Gastroesophageal sphincter (tissue), 4 donors: Measurements from ENCODE around the gene SDK1. TPM values are rescaled to one million over a fixed set of nuclear protein-coding genes. Genes with fewer than 3 reads are reported as not detected.

ENCODE experiments used
- ATAC-seq: fragments of 150-250 bp; one replicate; pipeline ENCODE4 v1.9.1; 2016; ENCODE audit warnings: mild to moderate bottlenecking, moderate library complexity
- H3K27ac ChIP-seq, 4 donors: fragments of 200-600 bp; sonication (generic) in 3 of 4; 1 replicate in 3 of 4; 2 replicates in 1 of 4; pipeline ENCODE4 v1.5.1; 2016 to 2019
- H3K27me3 ChIP-seq: fragments of 200-600 bp; sonication (generic); one replicate; pipeline ENCODE4 v1.5.1; 2019
- H3K36me3 ChIP-seq, 2 donors: fragments of 200-600 bp; sonication (generic); one replicate each; pipeline ENCODE4 v1.5.1; 2019; ENCODE audit warnings: control low read depth in 1 of 2
- H3K4me1 ChIP-seq, 3 donors: fragments of 200-600 bp; sonication (generic); 1 replicate in 2 of 3; 2 replicates in 1 of 3; pipeline ENCODE4 v1.5.1; 2016 to 2019; ENCODE audit warnings: control low read depth in 2 of 3
- H3K4me3 ChIP-seq, 2 donors: fragments of 200-600 bp; sonication (generic); one replicate each; pipeline ENCODE4 v1.5.1; 2019; ENCODE audit warnings: mild to moderate bottlenecking in 1 of 2, moderate library complexity in 1 of 2
- H3K9me3 ChIP-seq, 3 donors: fragments of 200-600 bp; sonication (generic); one replicate each; pipeline ENCODE4 v1.5.1; 2017 to 2019; ENCODE audit warnings: control low read depth in 2 of 3
- CTCF ChIP-seq, 4 experiments: fragments of 200-600 bp in 2 of 4; fragments of 450-650 bp in 2 of 4; sonication (generic) in 1 of 4; IDR thresholded peaks; one replicate each; pipeline ENCODE4 v1.5.1; 2017 to 2019; ENCODE audit warnings: antibody characterized with exemption in 4 of 4, mild to moderate bottlenecking in 2 of 4, moderate library complexity in 2 of 4
- EP300 ChIP-seq: sonication (generic); formaldehyde crosslinking; IDR thresholded peaks from one replicate; pipeline ENCODE4 v1.6.1; 2017; ENCODE audit warnings: antibody characterized with exemption, mild to moderate bottlenecking
- POLR2A ChIP-seq, 2 donors: fragments of 450-650 bp; IDR thresholded peaks; one replicate each; pipeline ENCODE4 v1.6.1; 2017; ENCODE audit warnings: antibody characterized with exemption in 2 of 2, mild to moderate bottlenecking in 2 of 2, moderate library complexity in 1 of 2
- POLR2AphosphoS5 ChIP-seq: sonication (generic); formaldehyde crosslinking; IDR thresholded peaks from one replicate; pipeline ENCODE4 v1.6.1; 2017; ENCODE audit warnings: antibody characterized with exemption
- WGBS, 2 donors: methylation state at CpG; one replicate each; pipeline ENCODE4 v1.1.5; 2018; ENCODE audit warnings: low coverage in 1 of 2; 5-methylcytosine and 5-hydroxymethylcytosine counted together
- total RNA-seq, 4 donors: library from RNA; depleted of rRNA; stranded (reverse); fragments of >200 nt; gene quantifications; one replicate each; pipeline ENCODE4 v1.1.0, GENCODE V29; 2016

SDK1 gene
- total RNA-seq, 4 donors from 2014 or later = 6.1 to 13.6 (median 8.7) TPM

- Histone ChIP-seq H3K4me1 (no peaks in the 10 kb centered on the region), H3K27ac (no peak overlapping the region), H3K9me3 (peaks cover 0 to 11% (median 0%) of the 10 kb centered on the region in 3 donors), H3K4me3 (no peak overlapping the region), H3K36me3 (no peaks in the 10 kb centered on the region), H3K27me3 (peaks cover 3% of the 10 kb centered on the region)
- no peak for ATAC-seq
- TF ChIP-seq POLR2A (IDR thresholded peaks at IDR 0.05) = no peak
- no peak for TF ChIP-seq POLR2AphosphoS5
- no peak for TF ChIP-seq CTCF (IDR thresholded peaks at IDR 0.05)
- TF ChIP-seq EP300 = no peak
- WGBS, 2 donors = 58 to 88% methylated on average over 2 of the region's 4 CpGs
Observed at GRCh38 chr7:3942276-3942675, 641.2 kb downstream of the SDK1 start.

GRCh38 chr7:3942816-3943745 lies 642.0 kb downstream of the SDK1 start:
- no peak for ATAC-seq
- peaks cover 0 to 11% (median 0%) of the 10 kb centered on the region in 3 donors for H3K9me3 ChIP-seq
- no peaks in the 10 kb centered on the region for H3K4me1 ChIP-seq
- WGBS, 2 donors = 55 to 82% methylated on average over 11 to 15 of the region's 30 CpGs
- no peak overlapping the region for H3K4me3 ChIP-seq
- TF ChIP-seq EP300 (no peak), CTCF (IDR thresholded peaks at IDR 0.05) (no peak), POLR2A (IDR thresholded peaks at IDR 0.05) (no peak), POLR2AphosphoS5 (no peak)
- H3K27me3 ChIP-seq = peaks cover 4% of the 10 kb centered on the region
- no peaks in the 10 kb centered on the region for H3K36me3 ChIP-seq
- H3K27ac ChIP-seq = no peak overlapping the region

GRCh38 chr7:3943779-3944520 lies 642.9 kb downstream of the SDK1 start:
- Histone ChIP-seq H3K9me3 (peaks cover 0 to 11% (median 0%) of the 10 kb centered on the region in 3 donors), H3K27ac (no peak overlapping the region), H3K27me3 (peaks cover 9% of the 10 kb centered on the region), H3K4me3 (no peak overlapping the region), H3K4me1 (no peaks in the 10 kb centered on the region), H3K36me3 (no peaks in the 10 kb centered on the region)
- ATAC-seq = no peak
- WGBS, 2 donors = 70 to 77% methylated on average over 7 to 10 of the region's 10 CpGs
- no peak for TF ChIP-seq POLR2A (IDR thresholded peaks at IDR 0.05)

GRCh38 chr7:3949242-3949640 lies 648.2 kb downstream of the SDK1 start:
- no peak for ATAC-seq
- Histone ChIP-seq H3K36me3 (peaks cover 0 to 11% of the 10 kb centered on the region in 2 donors), H3K27ac (no peak overlapping the region), H3K4me1 (no peaks in the 10 kb centered on the region), H3K4me3 (no peak overlapping the region), H3K27me3 (peaks cover 6% of the 10 kb centered on the region), H3K9me3 (peaks cover 0 to 11% (median 0%) of the 10 kb centered on the region in 3 donors)
- no peak for TF ChIP-seq EP300
- no peak for TF ChIP-seq CTCF (IDR thresholded peaks at IDR 0.05)
- no peak for TF ChIP-seq POLR2AphosphoS5
- no peak for TF ChIP-seq POLR2A (IDR thresholded peaks at IDR 0.05)
- 46 to 49% methylated on average over 16 of the region's 16 CpGs for WGBS, 2 donors

GRCh38 chr7:3950249-3950648 lies 649.2 kb downstream of the SDK1 start:
- Histone ChIP-seq H3K27ac (no peak overlapping the region), H3K27me3 (peaks cover 6% of the 10 kb centered on the region), H3K9me3 (peaks cover 0 to 4% (median 0%) of the 10 kb centered on the region in 3 donors), H3K4me3 (no peak overlapping the region), H3K4me1 (no peaks in the 10 kb centered on the region), H3K36me3 (peaks cover 0 to 11% of the 10 kb centered on the region in 2 donors)
- no peak for TF ChIP-seq POLR2AphosphoS5
- no peak for TF ChIP-seq POLR2A (IDR thresholded peaks at IDR 0.05)
- no peak for TF ChIP-seq EP300
- no peak for TF ChIP-seq CTCF (IDR thresholded peaks at IDR 0.05)
- 93% methylated on average over 5 of the region's 5 CpGs; no CpG with 5 or more reads in 1 of the 2 donors for WGBS, 2 donors
- ATAC-seq = no peak
